Ecto neural progenitor cell (in vitro differentiated cells): ENCODE results near the gene MAP2K5.
A peak's percentile ranks its signal among the peaks of the same experiment; 100 is the strongest.

ENCODE experiments used
- DNase-seq: peaks from one replicate; pipeline ENCODE4 v3.0.0-alpha.2; 2018; ENCODE audit warnings: low spot score

MAP2K5 gene

GRCh38 chr15:67807141-67807540 is 264.6 kb downstream of the MAP2K5 start:
- peak; percentile 31 for DNase-seq

- DNase-seq, result peak; percentile 18
These were observed 265.3 kb downstream of the MAP2K5 start for GRCh38 chr15:67807836-67808235.

GRCh38 chr15:67808821-67809220 is 266.3 kb downstream of the MAP2K5 start:
- DNase-seq, result no peak

- peak; percentile 29 for DNase-seq
These were observed 266.9 kb downstream of the MAP2K5 start for GRCh38 chr15:67809441-67809840.

DNA sequence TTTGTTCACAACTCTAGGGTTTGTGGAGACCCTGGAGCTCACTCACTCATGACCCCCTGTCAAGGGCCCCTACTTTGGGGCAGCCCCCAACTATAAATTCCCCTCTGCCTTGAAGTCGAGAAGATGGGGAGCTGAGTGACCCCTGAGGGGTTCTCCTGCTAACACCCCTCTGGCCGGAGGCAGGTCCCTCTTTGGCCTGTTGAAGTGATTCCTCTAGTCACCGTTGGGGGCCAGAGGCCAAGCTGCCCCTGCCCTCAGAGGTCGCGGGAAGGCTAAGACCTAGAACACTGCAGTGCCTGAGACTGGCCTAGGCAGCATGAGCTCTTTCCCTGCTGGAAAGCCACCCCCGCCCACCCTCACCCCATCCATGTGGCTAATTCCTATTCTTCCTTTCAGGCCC is 267.4 kb downstream of the MAP2K5 start:
- DNase-seq, result peak; percentile 57

DNA sequence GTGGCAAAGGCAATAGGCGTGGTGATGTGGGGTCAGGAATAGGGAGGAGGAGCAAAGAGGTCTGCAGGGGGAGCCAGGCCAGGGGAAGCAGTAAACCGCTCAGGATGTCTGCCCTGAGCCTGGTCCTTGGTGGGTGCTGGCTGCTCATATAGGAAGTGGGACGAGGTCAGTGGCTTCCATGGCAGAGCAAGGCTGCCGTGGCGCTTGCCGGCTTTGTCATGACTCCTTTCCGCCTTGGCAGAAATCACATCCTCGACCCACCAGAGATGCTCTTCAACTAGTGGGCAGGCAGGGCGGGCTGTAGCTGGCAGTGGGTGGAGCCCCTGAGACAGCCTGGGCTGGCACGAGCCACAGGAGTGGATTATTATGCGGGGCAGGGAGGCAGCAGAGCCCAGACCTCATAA is 269.7 kb downstream of the MAP2K5 start:
- DNase-seq, result peak; percentile 43

DNA sequence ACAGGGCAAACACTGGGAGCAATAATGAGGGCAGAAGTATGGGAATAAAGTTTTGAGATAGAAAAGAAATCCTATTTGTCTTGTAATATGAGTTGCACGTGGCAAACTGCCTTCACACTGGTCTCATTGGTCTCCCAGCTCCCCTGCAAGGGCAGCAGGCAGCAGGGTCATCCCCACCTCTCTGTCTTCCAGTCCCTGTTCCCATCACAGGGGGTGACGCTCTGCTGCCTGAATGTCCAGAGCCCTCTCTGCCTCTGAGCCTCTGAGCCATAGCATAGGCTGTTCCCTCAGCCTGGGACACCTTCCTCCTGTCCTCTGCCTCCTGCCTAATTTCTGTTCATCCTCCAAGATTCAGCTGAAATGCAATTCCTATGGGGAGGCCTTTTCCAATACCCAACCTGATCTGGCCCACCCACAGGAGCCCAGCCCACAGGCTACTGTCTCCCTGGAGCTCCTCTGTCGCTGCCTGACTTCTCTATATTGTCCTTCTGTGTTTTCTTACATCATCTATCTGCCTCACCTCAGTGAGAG is 270.7 kb downstream of the MAP2K5 start:
- peak; percentile 38 for DNase-seq

- no peak for DNase-seq
These were observed 272.6 kb downstream of the MAP2K5 start for GRCh38 chr15:67815036-67815592.

- DNase-seq, result no peak
These were observed 274.2 kb downstream of the MAP2K5 start for GRCh38 chr15:67816668-67817067.

- DNase-seq, result no peak
These were observed 276.0 kb downstream of the MAP2K5 start for GRCh38 chr15:67818464-67818863.

- no peak for DNase-seq
These were observed 277.1 kb downstream of the MAP2K5 start for GRCh38 chr15:67819636-67820035.

DNA sequence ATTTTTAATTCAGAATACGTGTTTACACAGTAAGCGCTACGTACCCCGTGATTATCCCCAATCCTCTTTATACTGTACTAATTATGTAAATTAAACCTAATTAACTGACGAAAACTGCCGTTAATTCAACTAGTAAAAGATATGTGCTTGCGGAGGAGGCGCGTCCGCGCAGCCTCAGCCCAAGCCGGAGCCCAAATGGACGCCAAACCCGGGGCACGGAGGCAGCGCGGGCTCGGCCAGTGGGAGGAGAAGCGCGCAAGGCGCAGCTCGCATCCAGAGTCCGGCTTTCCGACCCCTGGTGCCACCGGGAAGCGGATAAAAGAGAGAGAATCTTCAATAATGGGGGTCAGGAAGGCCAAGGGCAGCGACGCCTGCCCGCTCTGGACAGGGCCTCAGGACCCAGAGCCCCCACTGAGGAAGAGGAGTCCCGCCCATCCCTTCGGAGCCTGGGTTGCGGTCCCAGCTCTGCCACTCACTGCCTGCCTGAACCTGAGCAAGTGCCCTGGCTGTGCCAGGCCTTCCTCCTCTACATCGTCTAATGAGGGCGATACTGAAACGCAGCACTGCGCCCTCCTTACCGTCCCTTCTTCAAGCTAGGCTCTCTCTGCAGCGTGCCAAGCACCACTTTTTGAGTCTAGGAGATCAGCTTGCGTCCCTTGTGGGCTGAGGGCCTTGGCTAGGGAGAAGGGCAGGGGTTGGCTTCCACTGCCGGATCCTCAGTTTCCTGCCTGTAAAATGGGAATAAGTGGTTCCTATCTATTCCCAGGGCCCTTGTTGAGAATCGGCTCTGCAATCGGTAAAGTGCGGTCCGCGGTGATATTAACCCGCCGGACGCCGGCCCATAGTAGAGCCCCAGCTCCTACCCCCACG is 277.9 kb downstream of the MAP2K5 start:
- no peak for DNase-seq

GRCh38 chr15:67820992-67821783 is 278.7 kb downstream of the MAP2K5 start:
- peak; percentile 86 for DNase-seq

DNA sequence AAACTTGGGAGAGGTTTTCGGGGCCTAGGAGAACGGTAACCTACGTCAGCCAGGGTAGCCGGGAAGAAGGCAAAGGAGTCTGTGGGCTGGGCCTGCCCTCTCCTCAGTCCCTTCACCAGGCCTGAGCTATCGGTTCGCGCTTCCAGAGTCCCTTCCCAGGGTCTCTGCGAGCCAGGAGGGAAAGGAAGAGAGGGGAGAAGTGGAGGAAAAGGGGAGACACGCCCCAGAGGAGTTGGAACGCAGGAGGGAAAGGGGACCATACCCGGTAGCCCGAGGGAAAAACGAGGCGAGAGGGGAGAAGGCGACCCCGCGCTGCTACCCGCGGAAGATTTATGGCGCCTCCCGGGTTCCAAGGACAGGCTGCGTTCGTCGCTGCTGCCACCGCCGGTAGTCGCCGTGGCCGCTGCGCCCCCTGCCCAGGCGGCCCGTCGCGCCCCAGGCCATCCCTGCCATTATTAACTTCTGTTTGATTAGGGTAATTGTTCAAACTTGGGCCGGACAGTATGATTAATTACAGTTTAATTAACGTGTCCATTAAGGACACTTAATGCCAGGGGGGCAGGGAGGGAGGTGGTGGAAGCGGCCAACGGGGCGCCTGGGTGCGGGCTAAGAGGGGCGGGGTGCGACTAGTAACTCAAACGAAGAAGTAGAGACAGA is 279.4 kb downstream of the MAP2K5 start:
- DNase-seq, result no peak

- DNase-seq, result no peak
These were observed 280.2 kb downstream of the MAP2K5 start for GRCh38 chr15:67822537-67823313.

GRCh38 chr15:67823314-67824196 is 281.1 kb downstream of the MAP2K5 start:
- no peak for DNase-seq

GRCh38 chr15:67824197-67824968 is 281.9 kb downstream of the MAP2K5 start:
- DNase-seq, result no peak

- DNase-seq, result no peak
These were observed 282.7 kb downstream of the MAP2K5 start, which contains the start of gene SKOR1 for GRCh38 chr15:67824976-67825880. TSS of gene SKOR1 (plus strand) at chr15:67825509. CDS start at chr15:67825603, 94 bp downstream.
